ENCODE results near the gene TRABD2A. TPM values are rescaled to one million over a fixed set of nuclear protein-coding genes. Genes with fewer than 3 reads are reported as not detected.
A peak's percentile ranks its signal among the peaks of the same experiment; 100 is the strongest.

TRABD2A gene
- total RNA-seq, 2 experiments from 2014 or later = 1.6 to 1.9 TPM

GRCh38 chr2:84905181-84906107 lies 24.6 kb upstream of the TRABD2A start, which contains the start of gene TMSB10:
Gene TMSB10 (plus strand): TSS chr2:84905656.
- peak; percentile 59 for TF ChIP-seq CTCF (conservative IDR thresholded peaks at IDR 0.05; ENCODE audit: low read length)
- no peak for TF ChIP-seq EZH2phosphoT487 (IDR thresholded peaks at IDR 0.05; ENCODE audit: borderline replicate concordance, low read depth, low read length)
- intact Hi-C loops (cut with micrococcal nuclease; ENCODE audit: unreplicated experiment) = loop anchor here (1.0 kb wide), 1 partner anchor 20 kb away; no protein-coding TSS in a partner anchor
- H3K9me2 ChIP-seq (ENCODE audit: insufficient read depth, low read length) = no peaks in the 10 kb centered on the region
- H3K4me2 ChIP-seq (ENCODE audit: low read length) = peak within 1 kb of the TSS; percentile 92
- H3K9me3 ChIP-seq (ENCODE audit: low read length) = no peaks in the 10 kb centered on the region
- POLR2A ChIA-PET = interaction anchor here (0.6 to 3.7 kb wide), 9 partner anchors 9 to 38 kb away, joined by 3 to 41 read pairs (median 5); no protein-coding TSS in a partner anchor
- peak within 1 kb of the TSS; percentile 87 for H2AFZ ChIP-seq (ENCODE audit: low read length)
- peaks cover 15% of the 10 kb centered on the region for H3K4me1 ChIP-seq (ENCODE audit: insufficient read depth, low read length, poor library complexity, severe bottlenecking)
- peaks cover 20% of the 10 kb centered on the region for H3K36me3 ChIP-seq (ENCODE audit: insufficient read depth, low read length)
- BruUV-seq (replicated peaks) = no TSS peak
- peaks cover 14% of the 10 kb centered on the region for H3K79me2 ChIP-seq (ENCODE audit: insufficient read depth, low read depth, low read length)
- peak within 1 kb of the TSS; percentile 95 for H3K4me3 ChIP-seq (ENCODE audit: low read depth, low read length, poor library complexity, severe bottlenecking)
- CTCF ChIA-PET (ENCODE audit: unreplicated experiment) = interaction anchor here (2.1 kb wide), 1 partner anchor 21 kb away, joined by 12 read pairs; no protein-coding TSS in a partner anchor
- peak; percentile 86 for DNase-seq (ENCODE audit: low spot score)
- H3K27ac ChIP-seq (ENCODE audit: low read depth, low read length, poor library complexity, severe bottlenecking) = peak within 1 kb of the TSS; percentile 51
- peaks cover 6% of the 10 kb centered on the region; the same call in 1 of the 2 replicates for H4K20me1 ChIP-seq (ENCODE audit: insufficient read depth, low read length)

GRCh38 chr2:84904717-84905174 lies 23.9 kb upstream of the TRABD2A start:
- intact Hi-C loops (cut with micrococcal nuclease; ENCODE audit: unreplicated experiment) = loop anchor here (1.0 kb wide), 1 partner anchor 21 kb away; no protein-coding TSS in a partner anchor
- H3K9me3 ChIP-seq (ENCODE audit: low read length) = no peaks in the 10 kb centered on the region
- peaks cover 20% of the 10 kb centered on the region for H3K36me3 ChIP-seq (ENCODE audit: insufficient read depth, low read length)
- peaks cover 6% of the 10 kb centered on the region; the same call in 1 of the 2 replicates for H4K20me1 ChIP-seq (ENCODE audit: insufficient read depth, low read length)
- peak; percentile 28 for DNase-seq (ENCODE audit: low spot score)
- peaks cover 14% of the 10 kb centered on the region for H3K79me2 ChIP-seq (ENCODE audit: insufficient read depth, low read depth, low read length)
- H3K9me2 ChIP-seq (ENCODE audit: insufficient read depth, low read length) = no peaks in the 10 kb centered on the region
- CTCF ChIA-PET (ENCODE audit: unreplicated experiment) = no interaction called here
- peaks cover 15% of the 10 kb centered on the region for H3K4me1 ChIP-seq (ENCODE audit: insufficient read depth, low read length, poor library complexity, severe bottlenecking)
- POLR2A ChIA-PET = interaction anchor here (0.6 to 2.7 kb wide), 8 partner anchors 15 to 81 kb away, joined by 3 to 6 read pairs (median 3); no protein-coding TSS in a partner anchor
- H3K4me3 ChIP-seq (ENCODE audit: low read depth, low read length, poor library complexity, severe bottlenecking) = peak overlapping the region; percentile 95
- peak overlapping the region; percentile 92 for H3K4me2 ChIP-seq (ENCODE audit: low read length)
- H2AFZ ChIP-seq (ENCODE audit: low read length) = peak overlapping the region; percentile 87
- TF ChIP-seq EZH2phosphoT487 (IDR thresholded peaks at IDR 0.05; ENCODE audit: borderline replicate concordance, low read depth, low read length) = no peak
- no peak for TF ChIP-seq CTCF (conservative IDR thresholded peaks at IDR 0.05; ENCODE audit: low read length)
- no TSS peak for BruUV-seq (replicated peaks)
- H3K27ac ChIP-seq (ENCODE audit: low read depth, low read length, poor library complexity, severe bottlenecking) = no peak overlapping the region
